HL-60 (cell line): ENCODE measurements around the gene CST4.

Experiments
- DNase-seq, 2 experiments: peaks; one replicate each; pipeline ENCODE4 v3.0.0-alpha.2; 2010 to 2020; ENCODE audit warnings: low read depth in 1 of 2, low spot score in 1 of 2
- H3K27ac ChIP-seq: fragments of 250-450 bp; sonication (Bioruptor Pico); replicated peaks from 2 replicates; pipeline ENCODE4 v1.5.1; 2020; ENCODE audit warnings: mild to moderate bottlenecking, moderate library complexity
- H3K27me3 ChIP-seq: fragments of 250-450 bp; sonication (Bioruptor Pico); 2 replicates; pipeline ENCODE4 v1.5.1; 2021; ENCODE audit warnings: mild to moderate bottlenecking, moderate library complexity; ENCODE audit not compliant: insufficient read depth, poor library complexity, severe bottlenecking
- H3K4me3 ChIP-seq: replicated peaks from 2 replicates; pipeline ENCODE4 v1.5.1; 2011; ENCODE audit warnings: mild to moderate bottlenecking, control low read depth, low read length; ENCODE audit not compliant: insufficient read depth
- GABPA ChIP-seq: IDR thresholded peaks from 2 replicates; pipeline ENCODE4 v1.6.1; 2012; ENCODE audit warnings: low read depth
- POLR2AphosphoS5 ChIP-seq: IDR thresholded peaks from 2 replicates; pipeline ENCODE4 v1.6.1; 2012; ENCODE audit warnings: low read depth
- SPI1 ChIP-seq: IDR thresholded peaks from 2 replicates; pipeline ENCODE4 v1.6.1; 2012; ENCODE audit warnings: low read depth, mild to moderate bottlenecking, borderline replicate concordance
- TF ChIP-seq, protein P1 (sequence below): IDR thresholded peaks from one replicate; pipeline ENCODE4 v1.5.1; 2011; ENCODE audit warnings: low read length, control low read depth, inconsistent platforms; ENCODE audit not compliant: insufficient read depth
- TF ChIP-seq, protein P2 (sequence below): IDR thresholded peaks from 2 replicates; pipeline ENCODE4 v1.6.1; 2012; ENCODE audit warnings: low read depth; ENCODE audit not compliant: insufficient replicate concordance

Gene CST4

DNA sequence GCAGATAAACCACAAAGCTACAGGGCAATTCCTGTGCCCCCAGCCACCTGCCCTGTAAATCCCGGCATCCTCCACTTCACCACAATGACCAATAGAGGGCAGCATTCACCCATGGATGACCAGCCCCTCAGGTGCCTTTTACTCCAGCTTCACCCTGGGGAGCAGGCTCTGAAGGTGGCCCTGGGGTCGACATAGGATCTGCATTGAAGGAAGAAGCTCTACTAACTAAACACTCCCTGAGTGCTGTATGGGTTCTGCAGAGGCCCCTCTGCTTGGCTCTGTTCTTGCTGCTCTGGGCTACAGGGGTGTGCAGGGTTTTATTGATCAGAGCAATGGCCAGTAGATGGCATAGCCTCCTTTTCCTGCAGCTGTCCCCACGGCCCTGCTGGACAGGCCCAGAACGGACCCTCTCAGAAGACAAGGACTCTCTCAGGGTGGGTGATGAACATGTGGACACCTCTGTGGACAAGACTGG, 20.3 kb downstream of the CST4 start:
- peak in 1 of 2 experiments; percentile 54 for DNase-seq
- no peak for TF ChIP-seq GABPA
- TF ChIP-seq, protein P1, sequence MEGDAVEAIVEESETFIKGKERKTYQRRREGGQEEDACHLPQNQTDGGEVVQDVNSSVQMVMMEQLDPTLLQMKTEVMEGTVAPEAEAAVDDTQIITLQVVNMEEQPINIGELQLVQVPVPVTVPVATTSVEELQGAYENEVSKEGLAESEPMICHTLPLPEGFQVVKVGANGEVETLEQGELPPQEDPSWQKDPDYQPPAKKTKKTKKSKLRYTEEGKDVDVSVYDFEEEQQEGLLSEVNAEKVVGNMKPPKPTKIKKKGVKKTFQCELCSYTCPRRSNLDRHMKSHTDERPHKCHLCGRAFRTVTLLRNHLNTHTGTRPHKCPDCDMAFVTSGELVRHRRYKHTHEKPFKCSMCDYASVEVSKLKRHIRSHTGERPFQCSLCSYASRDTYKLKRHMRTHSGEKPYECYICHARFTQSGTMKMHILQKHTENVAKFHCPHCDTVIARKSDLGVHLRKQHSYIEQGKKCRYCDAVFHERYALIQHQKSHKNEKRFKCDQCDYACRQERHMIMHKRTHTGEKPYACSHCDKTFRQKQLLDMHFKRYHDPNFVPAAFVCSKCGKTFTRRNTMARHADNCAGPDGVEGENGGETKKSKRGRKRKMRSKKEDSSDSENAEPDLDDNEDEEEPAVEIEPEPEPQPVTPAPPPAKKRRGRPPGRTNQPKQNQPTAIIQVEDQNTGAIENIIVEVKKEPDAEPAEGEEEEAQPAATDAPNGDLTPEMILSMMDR, result peak; percentile 64
- Histone ChIP-seq H3K27me3 (no peaks in the 10 kb centered on the region), H3K4me3 (no peak overlapping the region), H3K27ac (no peak overlapping the region)

DNA sequence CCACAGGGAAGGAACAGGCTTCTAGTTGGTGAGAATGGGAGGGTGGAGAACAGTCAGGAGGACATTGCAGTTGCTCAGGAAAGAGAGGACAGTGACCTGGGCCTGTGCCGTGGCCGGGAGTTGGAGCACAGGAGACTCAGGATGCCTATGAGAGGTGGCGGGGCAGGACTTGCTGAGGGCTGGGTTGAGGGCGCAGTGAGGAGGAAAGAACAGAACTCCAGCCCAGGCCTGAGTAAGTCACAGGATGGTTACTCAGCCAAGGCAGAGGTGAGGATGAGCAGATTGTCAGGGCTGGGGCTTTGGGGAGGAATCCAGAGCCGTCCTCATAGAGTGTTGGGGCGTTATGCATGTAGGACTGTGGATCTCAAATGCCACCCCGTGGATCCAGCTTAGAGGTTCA, 21.2 kb downstream of the CST4 start:
- TF ChIP-seq SPI1 (no peak), GABPA (no peak), POLR2AphosphoS5 (no peak)
- TF ChIP-seq, protein P2, sequence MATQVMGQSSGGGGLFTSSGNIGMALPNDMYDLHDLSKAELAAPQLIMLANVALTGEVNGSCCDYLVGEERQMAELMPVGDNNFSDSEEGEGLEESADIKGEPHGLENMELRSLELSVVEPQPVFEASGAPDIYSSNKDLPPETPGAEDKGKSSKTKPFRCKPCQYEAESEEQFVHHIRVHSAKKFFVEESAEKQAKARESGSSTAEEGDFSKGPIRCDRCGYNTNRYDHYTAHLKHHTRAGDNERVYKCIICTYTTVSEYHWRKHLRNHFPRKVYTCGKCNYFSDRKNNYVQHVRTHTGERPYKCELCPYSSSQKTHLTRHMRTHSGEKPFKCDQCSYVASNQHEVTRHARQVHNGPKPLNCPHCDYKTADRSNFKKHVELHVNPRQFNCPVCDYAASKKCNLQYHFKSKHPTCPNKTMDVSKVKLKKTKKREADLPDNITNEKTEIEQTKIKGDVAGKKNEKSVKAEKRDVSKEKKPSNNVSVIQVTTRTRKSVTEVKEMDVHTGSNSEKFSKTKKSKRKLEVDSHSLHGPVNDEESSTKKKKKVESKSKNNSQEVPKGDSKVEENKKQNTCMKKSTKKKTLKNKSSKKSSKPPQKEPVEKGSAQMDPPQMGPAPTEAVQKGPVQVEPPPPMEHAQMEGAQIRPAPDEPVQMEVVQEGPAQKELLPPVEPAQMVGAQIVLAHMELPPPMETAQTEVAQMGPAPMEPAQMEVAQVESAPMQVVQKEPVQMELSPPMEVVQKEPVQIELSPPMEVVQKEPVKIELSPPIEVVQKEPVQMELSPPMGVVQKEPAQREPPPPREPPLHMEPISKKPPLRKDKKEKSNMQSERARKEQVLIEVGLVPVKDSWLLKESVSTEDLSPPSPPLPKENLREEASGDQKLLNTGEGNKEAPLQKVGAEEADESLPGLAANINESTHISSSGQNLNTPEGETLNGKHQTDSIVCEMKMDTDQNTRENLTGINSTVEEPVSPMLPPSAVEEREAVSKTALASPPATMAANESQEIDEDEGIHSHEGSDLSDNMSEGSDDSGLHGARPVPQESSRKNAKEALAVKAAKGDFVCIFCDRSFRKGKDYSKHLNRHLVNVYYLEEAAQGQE, result no peak
- TF ChIP-seq, protein P1, result no peak
- Histone ChIP-seq H3K27me3 (no peaks in the 10 kb centered on the region), H3K27ac (no peak overlapping the region), H3K4me3 (no peak overlapping the region)
- no peak for DNase-seq

DNA sequence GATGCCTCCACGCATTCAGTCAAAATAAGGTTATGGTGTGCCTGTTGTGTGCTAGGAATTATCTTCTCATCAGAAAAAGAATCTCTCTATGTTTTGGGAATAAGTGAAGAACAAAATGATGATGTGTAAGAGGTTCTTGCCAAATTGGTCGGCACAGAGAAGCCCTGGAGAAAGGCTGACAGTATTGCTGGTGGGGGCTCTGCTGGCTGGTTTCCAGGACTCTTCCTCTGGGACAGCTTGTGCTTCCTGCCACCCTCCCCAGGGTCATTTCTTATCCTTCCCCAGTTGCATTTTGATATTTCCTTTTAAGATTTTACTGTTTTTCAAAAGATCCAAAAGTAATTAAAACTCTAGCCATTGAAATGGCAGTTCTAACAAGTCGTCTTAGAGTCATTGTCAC, 22.1 kb downstream of the CST4 start:
- Histone ChIP-seq H3K27ac (no peak overlapping the region), H3K4me3 (no peak overlapping the region), H3K27me3 (no peaks in the 10 kb centered on the region)
- DNase-seq, result no peak
- TF ChIP-seq, protein P2, result no peak
- TF ChIP-seq POLR2AphosphoS5 (no peak), GABPA (no peak), SPI1 (no peak)
- TF ChIP-seq, protein P1, result no peak

DNA sequence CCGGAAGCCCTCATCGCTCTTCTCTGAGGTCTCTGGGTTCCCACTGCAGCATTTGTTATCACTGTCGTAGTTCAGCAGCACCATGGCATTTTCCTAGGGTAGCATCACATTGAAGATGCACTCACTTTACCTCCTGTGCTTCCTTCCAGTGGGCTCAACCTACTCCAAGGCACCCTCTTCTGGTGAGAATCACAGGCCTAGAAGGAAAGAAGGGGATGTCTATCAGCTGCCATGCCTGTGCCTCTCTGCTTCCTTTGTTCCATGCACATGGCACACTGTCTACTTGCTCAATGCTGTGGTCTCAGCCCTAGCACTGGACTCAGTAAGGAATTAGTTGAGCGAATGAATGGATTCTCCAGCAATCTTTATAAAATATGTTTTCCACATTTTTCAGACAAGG, 22.6 kb downstream of the CST4 start:
- Histone ChIP-seq H3K27ac (no peak overlapping the region), H3K27me3 (no peaks in the 10 kb centered on the region), H3K4me3 (no peak overlapping the region)
- TF ChIP-seq GABPA, result no peak
- TF ChIP-seq SPI1, result no peak
- TF ChIP-seq, protein P1, result no peak
- TF ChIP-seq, protein P2, result no peak
- no peak for TF ChIP-seq POLR2AphosphoS5
- no peak for DNase-seq
